Stomach (tissue), 9 donors: ENCODE results near the gene PRTN3. TPM values are rescaled to one million over a fixed set of nuclear protein-coding genes. Genes with fewer than 3 reads are reported as not detected.
A peak's percentile ranks its signal among the peaks of the same experiment; 100 is the strongest.

Source experiments
- DNase-seq, 2 donors: peaks; one replicate each; pipeline versions ENCODE4 v3.0.0 to v3.0.0-alpha.2; 2013 to 2019
- H3K27ac ChIP-seq, 5 donors: fragments of 200-600 bp in 4 of 5; sonication (generic) in 4 of 5; one replicate each; pipeline ENCODE4 v1.5.1; 2013 to 2019; ENCODE audit warnings: mild to moderate bottlenecking in 1 of 5, moderate library complexity in 1 of 5
- H3K27me3 ChIP-seq, 3 donors: fragments of 200-600 bp; sonication (generic); one replicate each; pipeline ENCODE4 v1.5.1; 2017 to 2019; ENCODE audit warnings: mixed run types in 1 of 3
- H3K36me3 ChIP-seq, 4 donors: fragments of 200-600 bp; sonication (generic); 1 replicate in 3 of 4; 2 replicates in 1 of 4; pipeline ENCODE4 v1.5.1; 2016 to 2019
- H3K4me1 ChIP-seq, 4 donors: fragments of 200-600 bp; sonication (generic); one replicate each; pipeline ENCODE4 v1.5.1; 2016 to 2019
- H3K4me3 ChIP-seq, 4 donors: fragments of 200-600 bp; sonication (generic) in 3 of 4; one replicate each; pipeline ENCODE4 v1.5.1; 2016 to 2019; ENCODE audit warnings: mild to moderate bottlenecking in 1 of 4
- H3K9me3 ChIP-seq, 4 donors: fragments of 200-600 bp; sonication (generic); one replicate each; pipeline ENCODE4 v1.5.1; 2016 to 2019
- CTCF ChIP-seq, 7 experiments: fragments of 450-650 bp in 4 of 7; fragments of 200-600 bp in 3 of 7; sonication (generic) in 3 of 7; IDR thresholded peaks; one replicate each; pipeline ENCODE4 v1.5.1; 2016 to 2019; ENCODE audit warnings: antibody characterized with exemption in 7 of 7, control low read depth in 2 of 7, mild to moderate bottlenecking in 1 of 7
- EP300 ChIP-seq: sonication (generic); formaldehyde crosslinking; IDR thresholded peaks from one replicate; pipeline ENCODE4 v1.6.1; 2017; ENCODE audit warnings: antibody characterized with exemption
- POLR2A ChIP-seq, 4 donors: fragments of 450-650 bp; IDR thresholded peaks; one replicate each; pipeline ENCODE4 v1.6.1; 2016; ENCODE audit warnings: antibody characterized with exemption in 4 of 4, control low read depth in 2 of 4, mild to moderate bottlenecking in 1 of 4, moderate library complexity in 1 of 4
- POLR2AphosphoS5 ChIP-seq, 3 donors: sonication (generic); formaldehyde crosslinking; IDR thresholded peaks; one replicate each; pipeline ENCODE4 v1.6.1; 2016; ENCODE audit warnings: antibody characterized with exemption in 3 of 3
- WGBS, 5 donors: extraction: QIAGEN DNeasy Blood & Tissue Kit in 3 of 5; methylation state at CpG; one replicate each; pipeline versions ENCODE4 v1.1.5 to v1.1.7; 2013 to 2018; 5-methylcytosine and 5-hydroxymethylcytosine counted together
- intact Hi-C: fragments of 100-400 bp; cut with DNase I; formaldehyde crosslinking; loops from one replicate; pipeline ENCODE4 v1.15.1; 2023; ENCODE audit warnings: low total_unique reads
- polyA plus RNA-seq, 3 donors: library from polyadenylated mRNA; stranded (reverse); fragments of 200-250 nt; gene quantifications; one replicate each; pipeline ENCODE4 v1.2.3, GENCODE V29; 2013
- total RNA-seq, 5 donors: library from RNA; depleted of rRNA; stranded (reverse); fragments of >200 nt; gene quantifications; one replicate each; pipeline versions ENCODE4 v1.1.0 to v1.2.3, GENCODE V29; 2014 to 2016
- donor health status: healthy with polysubstance abuse.
- donor health status: Bipolar disorder and iron deficiency.
- donor health status: healthy.

Gene PRTN3
- total and polyA plus RNA-seq, 8 donors: 0.15 to 2.6 TPM; not detected in 6

- DNase-seq: no peak
- H3K9me3 ChIP-seq: no peaks in the 10 kb centered on the region
- no peaks in the 10 kb centered on the region for H3K36me3 ChIP-seq
- H3K4me3 ChIP-seq: peak overlapping the region; percentile 38 to 48 (median 42)
- H3K27ac ChIP-seq: no peak overlapping the region
- peaks cover 29 to 54% (median 44%) of the 10 kb centered on the region in 4 donors for H3K4me1 ChIP-seq
- TF ChIP-seq CTCF (IDR thresholded peaks at IDR 0.05) (no peak), POLR2AphosphoS5 (IDR thresholded peaks at IDR 0.05) (no peak), EP300 (no peak), POLR2A (IDR thresholded peaks at IDR 0.05) (no peak)
- intact Hi-C loops: no loop called here
- WGBS, 5 donors: 28 to 70% (median 64%) methylated on average over 2 to 31 of the region's 35 CpGs
- H3K27me3 ChIP-seq: peaks cover 0 to 61% (median 28%) of the 10 kb centered on the region in 3 donors
These were observed 20.4 kb downstream of the PRTN3 start for GRCh38 chr19:861141-861755.

GRCh38 chr19:861756-862580, 21.2 kb downstream of the PRTN3 start:
- peaks cover 0 to under 1% (median 0%) of the 10 kb centered on the region in 4 donors for H3K36me3 ChIP-seq
- H3K4me1 ChIP-seq: peaks cover 29 to 54% (median 44%) of the 10 kb centered on the region in 4 donors
- H3K9me3 ChIP-seq: no peaks in the 10 kb centered on the region
- TF ChIP-seq POLR2AphosphoS5 (IDR thresholded peaks at IDR 0.05): no peak
- TF ChIP-seq CTCF (IDR thresholded peaks at IDR 0.05): no peak
- peak overlapping the region in 3 of 4 donors; percentile 4 to 48 (median 44) for H3K4me3 ChIP-seq
- peak in 1 of 2 donors; percentile 78 for DNase-seq
- peak overlapping the region in 1 of 5 donors; percentile 3 for H3K27ac ChIP-seq
- WGBS, 5 donors: 13 to 30% (median 18%) methylated on average over 30 to 60 of the region's 60 CpGs
- peaks cover 0 to 56% (median 28%) of the 10 kb centered on the region in 3 donors for H3K27me3 ChIP-seq
- intact Hi-C loops: no loop called here

DNA sequence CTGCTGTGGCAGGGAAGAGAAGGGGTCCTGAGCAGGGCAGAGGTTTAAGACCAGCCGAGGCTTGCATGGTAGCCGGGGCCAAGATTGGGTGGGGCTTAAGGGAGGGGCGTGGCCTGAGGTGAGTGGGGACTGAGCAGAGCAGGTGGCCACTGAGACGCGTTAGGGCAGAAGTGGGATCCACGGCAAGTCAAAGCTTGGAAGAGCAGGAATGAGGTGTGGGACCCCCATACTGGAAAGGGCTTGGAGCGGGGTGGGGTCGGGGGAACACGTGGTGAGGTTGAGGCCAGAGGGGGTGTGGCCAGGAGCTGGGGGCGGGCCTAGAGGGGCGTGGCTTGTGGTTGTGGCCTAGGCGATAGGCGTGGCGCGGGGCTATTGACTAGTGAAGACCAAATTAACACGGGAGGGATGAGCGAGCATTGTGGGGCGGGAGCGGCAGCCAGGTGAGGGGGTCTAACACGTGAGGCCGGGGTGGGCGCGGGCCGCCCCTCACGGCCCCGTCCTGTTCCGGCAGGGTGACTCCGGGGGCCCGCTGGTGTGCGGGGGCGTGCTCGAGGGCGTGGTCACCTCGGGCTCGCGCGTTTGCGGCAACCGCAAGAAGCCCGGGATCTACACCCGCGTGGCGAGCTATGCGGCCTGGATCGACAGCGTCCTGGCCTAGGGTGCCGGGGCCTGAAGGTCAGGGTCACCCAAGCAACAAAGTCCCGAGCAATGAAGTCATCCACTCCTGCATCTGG, 21.9 kb downstream of the PRTN3 start:
- no peaks in the 10 kb centered on the region for H3K9me3 ChIP-seq
- H3K27me3 ChIP-seq: peaks cover 0 to 51% (median 28%) of the 10 kb centered on the region in 3 donors
- intact Hi-C loops: no loop called here
- 10 to 30% (median 15%) methylated on average over 35 to 48 of the region's 48 CpGs for WGBS, 5 donors
- peak; percentile 61 to 86 for DNase-seq
- no peak for TF ChIP-seq POLR2AphosphoS5 (IDR thresholded peaks at IDR 0.05)
- no peak for TF ChIP-seq POLR2A (IDR thresholded peaks at IDR 0.05)
- TF ChIP-seq CTCF (IDR thresholded peaks at IDR 0.05): no peak
- no peak for TF ChIP-seq EP300
- peak overlapping the region in 1 of 5 donors; percentile 24 for H3K27ac ChIP-seq
- peak overlapping the region in 2 of 4 donors; percentile 25 to 28 for H3K4me3 ChIP-seq
- peaks cover 3 to 8% (median 5%) of the 10 kb centered on the region in 4 donors for H3K36me3 ChIP-seq
- peaks cover 29 to 54% (median 44%) of the 10 kb centered on the region in 4 donors for H3K4me1 ChIP-seq

- Histone ChIP-seq H3K9me3 (no peaks in the 10 kb centered on the region), H3K4me1 (peaks cover 29 to 58% (median 44%) of the 10 kb centered on the region in 4 donors), H3K27ac (peak overlapping the region in 3 of 5 donors; percentile 24 to 41 (median 32)), H3K4me3 (peak overlapping the region in 2 of 4 donors; percentile 25 to 28), H3K27me3 (peaks cover 0 to 49% (median 28%) of the 10 kb centered on the region in 3 donors), H3K36me3 (peaks cover 8 to 13% (median 10%) of the 10 kb centered on the region in 4 donors)
- intact Hi-C loops: no loop called here
- no peak for TF ChIP-seq POLR2A (IDR thresholded peaks at IDR 0.05)
- TF ChIP-seq EP300: no peak
- no peak for TF ChIP-seq POLR2AphosphoS5 (IDR thresholded peaks at IDR 0.05)
- TF ChIP-seq CTCF (IDR thresholded peaks at IDR 0.05): no peak
- 71 to 80% (median 72%) methylated on average over 7 of the region's 7 CpGs for WGBS, 5 donors
- DNase-seq: no peak
These were observed 22.5 kb downstream of the PRTN3 start for GRCh38 chr19:863315-863620.
